Endometrium (tissue), 2 donors: ENCODE measurements around the gene CDC5L.
A peak's percentile ranks its signal among the peaks of the same experiment; 100 is the strongest.
"Not testable (repeated sequence)": the region's sequence is repeated elsewhere in the genome, so short reads cannot be mapped to it uniquely, and the experiment has no call there.

Experiments
- FAIRE-seq: peaks from 2 replicates; lab custom pipeline; 2012; peaks lifted over from hg19 to GRCh38; lab: Jason Lieb, UNC
- donor health status: control.
- donor health status: control.

The CDC5L gene

DNA sequence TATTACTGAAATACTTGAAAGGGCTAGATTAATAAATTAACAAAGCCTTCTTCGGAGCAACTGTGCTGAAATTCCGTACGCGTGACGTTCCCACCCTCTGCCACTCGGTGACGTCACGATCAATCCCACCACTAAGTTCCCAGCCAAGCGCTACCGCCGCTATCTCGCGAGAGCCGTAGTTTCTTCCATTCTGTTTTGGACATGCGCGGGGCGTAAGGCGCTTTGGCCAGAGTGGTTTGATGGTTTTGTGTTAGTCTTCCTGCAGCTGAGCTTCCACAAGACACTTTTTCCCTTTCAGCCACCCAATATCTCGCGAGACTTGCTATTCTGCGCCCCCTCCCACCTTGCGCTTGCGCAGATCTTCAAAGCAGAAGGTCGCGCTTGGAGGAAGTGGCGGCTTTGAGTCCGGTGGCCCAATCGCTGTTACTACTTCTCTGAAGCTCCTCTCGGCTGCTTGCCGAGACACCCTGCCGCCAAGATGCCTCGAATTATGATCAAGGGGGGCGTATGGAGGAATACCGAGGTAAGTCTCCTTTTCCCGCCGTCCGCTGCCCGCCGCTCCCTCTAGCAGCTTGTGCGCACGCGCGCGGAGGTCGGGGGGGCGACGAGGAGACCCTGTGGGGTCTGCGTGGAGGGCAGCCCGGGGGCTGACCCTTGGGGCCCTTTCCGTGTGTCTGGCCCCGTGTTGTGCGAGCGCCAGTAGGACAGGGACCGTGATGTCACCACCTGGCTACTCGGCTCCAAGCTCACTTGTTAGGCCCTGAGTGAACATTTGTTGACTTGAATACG is at the start of gene CDC5L:
Gene CDC5L (plus strand): TSS at position 361 of the 789 bp plus-strand sequence. CDS start 118 bp downstream, at position 479.
- peak; percentile 92 for FAIRE-seq

DNA sequence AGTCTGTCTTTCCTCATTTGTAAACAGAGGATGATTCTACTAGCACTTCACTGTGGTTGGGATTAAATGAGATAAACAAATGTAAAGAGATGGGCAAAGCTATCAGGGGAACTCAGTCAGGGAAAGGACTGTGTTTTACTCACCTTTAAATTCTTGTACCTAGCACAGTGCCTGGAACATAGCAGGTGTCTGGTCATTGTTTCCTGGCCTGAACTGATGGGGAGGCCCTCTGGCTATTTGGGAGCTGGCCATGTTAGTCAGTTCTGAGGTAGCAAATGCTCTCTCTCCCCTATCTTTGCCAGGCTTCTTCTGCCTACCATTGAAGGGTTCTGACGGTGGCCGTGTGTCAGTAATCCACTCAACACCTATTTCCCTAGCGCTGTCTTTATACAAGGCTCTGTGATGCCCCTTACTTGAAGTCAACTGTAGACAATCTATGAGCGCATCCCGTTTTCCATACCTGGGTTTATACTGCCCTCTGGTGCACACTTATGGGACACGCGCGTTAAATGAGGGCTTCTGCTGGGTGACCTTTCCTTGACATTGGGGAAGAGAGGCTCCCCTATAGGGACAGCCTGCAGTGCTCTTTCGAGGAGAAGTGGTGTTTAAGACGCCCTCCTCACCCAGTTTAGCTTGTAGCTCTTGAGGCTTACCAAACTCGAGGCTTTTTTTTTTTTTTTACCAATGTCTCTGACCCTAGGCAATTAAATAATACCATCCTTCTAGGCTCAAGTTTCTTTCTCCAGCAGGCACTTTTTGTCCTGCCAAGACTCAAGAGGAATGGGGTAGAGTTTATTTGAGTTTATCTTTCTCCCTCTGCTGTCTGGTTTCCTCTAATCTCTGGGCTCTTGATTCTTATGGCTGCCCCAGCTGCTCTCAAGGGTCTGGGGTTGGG is 49.0 kb upstream of the CDC5L start:
- no peak for FAIRE-seq

GRCh38 chr6:44339301-44339700 is 48.2 kb upstream of the CDC5L start:
- no peak for FAIRE-seq

GRCh38 chr6:44339763-44340625 is 47.5 kb upstream of the CDC5L start:
- FAIRE-seq = no peak

GRCh38 chr6:44341095-44341890 is 46.2 kb upstream of the CDC5L start:
- no peak for FAIRE-seq

GRCh38 chr6:44342052-44342451 is 45.5 kb upstream of the CDC5L start:
- no peak for FAIRE-seq

DNA sequence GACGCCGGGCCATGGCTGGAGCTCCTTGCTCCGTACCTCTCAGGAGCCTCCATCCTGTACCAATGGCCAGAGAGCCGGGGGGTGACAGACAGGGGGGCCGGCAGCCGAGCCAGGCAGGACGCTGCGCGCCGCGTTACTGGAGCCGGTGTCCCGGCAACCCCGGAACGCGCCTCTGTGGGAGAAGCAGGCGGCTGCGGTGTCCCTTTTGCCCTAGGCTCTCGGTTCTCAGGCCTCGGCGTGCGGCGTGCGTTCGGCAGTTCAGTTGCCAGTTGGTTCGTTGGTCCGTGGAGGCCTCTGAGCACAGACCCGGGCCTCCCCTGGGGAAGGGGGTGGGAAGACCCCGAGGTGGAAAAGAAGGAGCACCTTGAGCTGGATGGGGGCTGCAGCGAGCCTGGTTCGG is 45.0 kb upstream of the CDC5L start, which contains the start of gene SPATS1:
Gene SPATS1 (plus strand): TSS at position 162 of the 400 bp plus-strand sequence. CDS start 446 bp downstream, outside the sequence.
- no peak for FAIRE-seq

- FAIRE-seq = not testable (repeated sequence)
Measured at GRCh38 chr6:44346818-44347217, 40.7 kb upstream of the CDC5L start.

DNA sequence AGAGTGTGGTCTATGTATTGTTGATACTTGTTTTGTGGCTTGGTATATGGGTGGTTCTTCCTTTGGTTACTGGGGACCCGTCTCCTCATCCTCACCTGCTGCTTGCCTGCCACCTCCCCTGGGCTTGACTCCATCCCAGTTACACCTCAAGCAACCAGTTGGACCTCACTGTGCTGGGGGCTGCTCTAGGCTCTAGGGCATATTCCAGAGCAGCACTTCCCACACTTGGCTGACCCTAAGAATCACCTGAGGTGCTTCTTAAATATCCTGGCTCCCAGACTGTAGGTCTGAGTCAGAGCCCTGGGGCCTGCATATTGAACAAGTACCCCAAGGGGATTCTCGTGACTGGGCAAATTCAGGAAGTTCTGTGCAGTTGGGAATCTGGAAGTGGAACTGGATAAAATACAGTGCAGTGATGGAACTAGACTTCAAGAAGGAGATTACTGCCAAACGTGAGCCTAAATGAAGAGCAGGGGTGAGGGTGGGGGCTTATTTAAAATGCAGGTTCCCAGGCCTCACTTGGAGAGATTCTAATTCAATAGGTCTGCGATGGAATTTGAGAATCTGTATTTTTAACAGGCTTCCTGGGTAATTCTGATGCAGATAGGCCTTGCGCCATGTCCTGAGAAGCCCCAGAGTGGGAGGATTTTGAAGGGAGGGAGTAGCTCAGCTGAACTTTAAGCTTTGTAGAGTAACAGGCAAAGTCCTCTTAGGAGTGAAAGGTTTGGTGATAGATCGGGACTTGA is 37.4 kb upstream of the CDC5L start:
- FAIRE-seq = no peak

DNA sequence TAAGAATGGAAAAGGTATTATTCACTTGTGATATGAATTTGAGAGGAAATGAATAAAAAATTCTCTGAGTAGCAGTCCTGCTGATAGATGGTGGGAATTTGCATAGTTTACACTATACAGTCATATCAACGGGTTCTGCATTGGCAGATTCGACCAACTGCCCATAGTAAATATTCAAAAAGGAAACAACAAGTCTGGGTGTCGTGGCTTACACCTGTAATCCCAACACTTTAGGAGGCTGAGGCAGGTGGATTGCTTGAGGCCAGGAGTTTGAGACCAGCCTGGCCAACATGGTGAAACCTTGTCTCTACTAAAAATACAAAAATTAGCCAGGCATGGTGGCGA is 36.9 kb upstream of the CDC5L start:
- FAIRE-seq = not testable (repeated sequence)

DNA sequence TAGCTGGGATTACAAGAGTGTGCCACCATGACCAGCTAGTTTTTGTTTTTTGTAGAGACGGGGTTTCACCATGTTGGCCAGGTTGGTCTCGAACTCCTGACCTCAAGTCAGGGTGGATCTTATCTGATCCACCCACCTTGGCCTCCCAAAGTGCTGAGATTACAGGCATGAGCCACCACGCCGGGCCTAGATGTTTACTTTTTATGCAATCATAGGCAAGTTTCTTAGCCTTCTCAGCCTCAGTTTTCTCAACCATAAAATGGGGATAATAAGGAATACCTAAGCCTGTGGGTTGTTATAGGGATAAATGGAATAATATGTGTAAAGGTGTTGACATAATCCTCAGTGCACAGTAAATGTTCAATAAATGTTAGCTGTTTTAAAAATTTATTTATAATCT is 35.2 kb upstream of the CDC5L start:
- FAIRE-seq = no peak

GRCh38 chr6:44353336-44353735 is 34.2 kb upstream of the CDC5L start:
- no peak for FAIRE-seq

DNA sequence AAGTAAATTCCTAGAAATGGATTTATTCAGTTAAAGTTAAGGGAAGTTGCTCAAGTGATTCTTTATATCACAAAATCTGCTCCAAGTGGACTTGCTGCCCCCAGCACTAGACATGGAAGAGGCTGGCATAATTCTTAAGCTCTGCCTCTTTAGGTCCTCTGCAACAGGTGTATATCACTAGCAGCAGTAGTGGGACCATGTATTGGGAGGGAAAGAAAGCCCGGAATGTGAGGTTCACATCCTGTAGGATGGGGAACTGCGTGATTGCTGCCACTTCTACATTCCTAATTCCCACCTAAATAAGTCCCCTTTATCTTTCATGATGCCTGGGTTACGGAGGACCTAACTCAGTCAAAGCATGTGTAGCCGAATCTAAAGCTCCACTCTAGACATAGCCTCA is 31.9 kb upstream of the CDC5L start:
- no peak for FAIRE-seq

DNA sequence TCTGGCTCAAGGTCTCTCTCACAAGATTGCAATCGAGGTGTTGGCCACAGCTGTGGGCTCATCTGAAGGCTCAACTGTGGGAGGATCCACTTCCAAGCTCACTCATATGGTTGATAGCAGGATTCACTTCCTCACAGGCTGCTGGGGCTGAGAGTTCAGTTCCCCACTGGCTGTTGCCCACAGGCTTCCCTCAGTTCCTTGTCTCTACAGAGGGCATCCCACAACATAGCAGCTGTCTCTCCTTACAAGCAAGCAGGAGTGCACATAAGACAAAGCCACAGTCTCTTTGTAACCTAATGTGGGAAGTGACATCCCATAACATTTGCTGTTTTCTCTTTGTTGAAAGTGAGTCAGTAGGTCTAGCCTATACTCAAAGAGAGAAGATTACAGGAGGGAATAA is 31.0 kb upstream of the CDC5L start:
- no peak for FAIRE-seq

- no peak for FAIRE-seq
Measured at GRCh38 chr6:44359973-44360372, 27.5 kb upstream of the CDC5L start.

DNA sequence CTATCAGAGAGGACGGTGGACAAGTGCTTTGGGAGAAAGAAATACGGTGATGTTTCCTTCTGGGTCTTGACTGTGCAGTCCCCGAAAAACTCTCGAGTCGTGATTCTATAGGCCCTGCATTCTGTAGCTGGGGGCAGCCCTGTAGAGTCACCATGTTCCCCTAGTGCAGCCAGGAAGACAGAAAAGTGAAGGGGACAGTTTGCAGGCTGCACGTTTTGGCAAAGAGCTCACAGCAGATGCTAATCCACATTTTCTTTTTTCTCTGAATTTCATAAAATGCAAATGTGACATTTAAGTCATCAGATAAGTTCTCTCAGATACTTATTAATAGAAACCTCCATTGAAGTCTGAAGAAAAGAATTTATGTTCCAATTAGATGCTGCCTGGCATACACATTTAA is 25.6 kb upstream of the CDC5L start:
- FAIRE-seq = no peak

DNA sequence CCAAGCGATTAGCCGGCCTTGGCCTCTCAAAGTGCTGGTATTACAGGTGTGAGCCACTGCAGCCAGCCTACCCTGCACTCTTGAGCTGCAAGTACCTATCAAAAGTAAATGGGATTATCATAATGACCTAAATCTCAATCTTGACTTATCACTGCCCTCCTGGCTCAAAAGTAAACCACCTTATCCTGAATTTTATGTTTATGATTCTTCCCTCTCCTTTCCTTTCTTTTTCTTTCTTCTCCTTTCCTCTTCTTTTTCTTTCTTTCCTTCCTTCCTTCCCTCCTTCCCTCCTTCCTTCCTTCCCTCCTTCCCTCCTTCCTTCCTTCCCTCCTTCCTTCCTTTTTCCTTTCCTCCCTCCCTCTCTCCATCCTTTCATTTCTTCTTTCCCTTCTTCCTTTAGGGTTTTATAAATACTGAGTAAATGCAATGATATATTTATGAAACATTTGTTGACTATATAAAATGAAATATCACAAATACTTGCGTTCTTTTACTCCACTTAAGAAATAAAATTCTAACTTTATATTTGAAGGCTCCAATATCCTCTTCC is 24.1 kb upstream of the CDC5L start:
- FAIRE-seq = no peak

DNA sequence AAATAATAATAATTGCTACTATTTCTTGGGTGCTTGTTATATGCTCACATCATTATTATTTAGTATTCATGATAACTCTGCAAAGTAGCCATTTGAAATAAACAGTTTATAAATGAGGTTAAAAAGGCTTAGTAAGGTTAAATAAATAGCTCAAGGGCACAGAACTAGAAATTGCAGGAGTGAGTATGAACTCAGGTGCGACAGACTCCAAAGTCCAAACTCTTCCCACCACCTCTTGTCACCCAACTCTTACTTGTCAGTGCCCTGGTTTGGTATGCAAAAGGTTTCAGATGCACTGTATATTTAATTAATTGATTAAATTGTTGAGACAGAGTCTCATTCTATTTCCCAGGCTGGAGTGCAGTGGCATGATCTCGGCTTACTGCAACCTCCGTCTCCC is 20.7 kb upstream of the CDC5L start:
- no peak for FAIRE-seq

DNA sequence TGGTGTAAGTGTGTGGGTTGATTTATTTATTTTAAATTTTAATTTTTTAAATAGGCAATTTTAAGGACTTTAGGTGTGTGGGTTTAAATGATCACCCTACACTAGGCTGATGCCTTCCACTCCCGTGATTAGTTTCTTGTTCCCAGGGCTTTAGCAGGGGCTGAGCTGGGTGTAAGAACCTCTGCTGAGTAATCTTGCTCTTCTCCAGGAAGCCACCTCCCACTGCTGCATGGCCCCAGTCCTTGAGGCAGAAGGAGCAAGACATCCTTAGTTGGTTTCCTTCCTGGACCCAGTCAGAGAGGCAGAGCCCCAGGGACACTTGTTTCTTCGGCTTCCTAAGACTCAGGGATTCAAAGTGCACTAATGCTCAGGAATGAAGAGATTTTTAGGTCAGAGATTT is 19.8 kb upstream of the CDC5L start:
- FAIRE-seq = no peak

- no peak for FAIRE-seq
Measured at GRCh38 chr6:44373051-44373450, 14.5 kb upstream of the CDC5L start.
